CD4-positive, alpha-beta T cell treated with Interleukin-15 for 4 hours (primary cell): ENCODE results near the gene PCBP3.

ENCODE experiments used
- DNase-seq: peaks from one replicate; pipeline ENCODE4 v3.0.0-alpha.2; 2020; ENCODE audit warnings: low spot score

PCBP3 gene

GRCh38 chr21:45875416-45875760, 231.9 kb downstream of the PCBP3 start:
- no peak for DNase-seq

- no peak for DNase-seq
These were observed 232.4 kb downstream of the PCBP3 start for GRCh38 chr21:45875881-45876280.

- no peak for DNase-seq
These were observed 233.1 kb downstream of the PCBP3 start for GRCh38 chr21:45876381-45877170.

- DNase-seq, result no peak
These were observed 233.6 kb downstream of the PCBP3 start for GRCh38 chr21:45877171-45877438.

- DNase-seq, result no peak
These were observed 234.4 kb downstream of the PCBP3 start for GRCh38 chr21:45877821-45878469.

- peak; percentile 64 for DNase-seq
These were observed 236.9 kb downstream of the PCBP3 start for GRCh38 chr21:45880097-45881068.

GRCh38 chr21:45882645-45883044, 239.1 kb downstream of the PCBP3 start:
- DNase-seq, result no peak

- DNase-seq, result no peak
These were observed 239.6 kb downstream of the PCBP3 start for GRCh38 chr21:45883090-45883489.

GRCh38 chr21:45885597-45885929, 242.0 kb downstream of the PCBP3 start:
- DNase-seq, result no peak

GRCh38 chr21:45885930-45886601, 242.5 kb downstream of the PCBP3 start:
- peak; percentile 26 for DNase-seq

GRCh38 chr21:45886610-45887026, 243.1 kb downstream of the PCBP3 start:
- peak; percentile 2 for DNase-seq

GRCh38 chr21:45887120-45887611, 243.6 kb downstream of the PCBP3 start:
- DNase-seq, result no peak

GRCh38 chr21:45887788-45888187, 244.3 kb downstream of the PCBP3 start:
- DNase-seq, result no peak

- no peak for DNase-seq
These were observed 245.0 kb downstream of the PCBP3 start for GRCh38 chr21:45888386-45889009.

GRCh38 chr21:45889256-45889655, 245.7 kb downstream of the PCBP3 start:
- no peak for DNase-seq

GRCh38 chr21:45889961-45890360, 246.4 kb downstream of the PCBP3 start:
- DNase-seq, result no peak

GRCh38 chr21:45891388-45892155, 248.0 kb downstream of the PCBP3 start:
- no peak for DNase-seq

- DNase-seq, result peak; percentile 3
These were observed 248.8 kb downstream of the PCBP3 start for GRCh38 chr21:45892156-45892915.

- no peak for DNase-seq
These were observed 249.6 kb downstream of the PCBP3 start for GRCh38 chr21:45892916-45893739.
